Sigmoid colon (tissue), 4 donors: ENCODE data around the gene RASL10A.

Experiments
- POLR2A ChIP-seq, 2 donors: fragments of 450-650 bp; IDR thresholded peaks; one replicate each; pipeline ENCODE4 v1.6.1; 2016; ENCODE audit warnings: antibody characterized with exemption in 2 of 2, mild to moderate bottlenecking in 2 of 2, moderate library complexity in 2 of 2
- POLR2AphosphoS5 ChIP-seq, 4 donors: sonication (generic); formaldehyde crosslinking; IDR thresholded peaks; one replicate each; pipeline ENCODE4 v1.6.1; 2017; ENCODE audit warnings: antibody characterized with exemption in 4 of 4
- TF ChIP-seq, protein P1 (sequence below), 4 experiments: fragments of 450-650 bp in 3 of 4; fragments of 200-600 bp in 1 of 4; IDR thresholded peaks; one replicate each; pipeline ENCODE4 v1.5.1; 2016 to 2019; ENCODE audit warnings: antibody characterized with exemption in 4 of 4, mild to moderate bottlenecking in 3 of 4, moderate library complexity in 2 of 4

DNA sequence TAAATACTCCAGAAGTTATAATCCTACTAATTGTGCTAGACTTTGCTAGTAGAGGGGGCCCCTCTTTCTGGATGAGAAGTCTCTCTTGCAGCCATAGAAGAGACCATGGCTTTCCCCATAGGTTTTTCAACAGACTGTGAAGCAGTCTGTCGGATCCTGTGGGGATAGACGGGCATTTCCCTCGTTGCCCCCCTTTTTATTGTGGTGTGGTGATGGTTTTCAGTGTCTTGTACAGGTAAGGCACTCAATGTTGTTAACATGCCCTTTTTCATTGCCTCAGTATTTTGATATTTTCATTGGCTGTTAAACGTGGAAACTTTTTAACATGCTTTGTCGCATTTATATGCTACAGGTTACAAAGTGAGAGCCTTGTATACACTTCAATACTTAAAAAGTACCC, 25.4 kb downstream of the RASL10A start:
- TF ChIP-seq POLR2A (IDR thresholded peaks at IDR 0.05) = no peak
- TF ChIP-seq, protein P1, sequence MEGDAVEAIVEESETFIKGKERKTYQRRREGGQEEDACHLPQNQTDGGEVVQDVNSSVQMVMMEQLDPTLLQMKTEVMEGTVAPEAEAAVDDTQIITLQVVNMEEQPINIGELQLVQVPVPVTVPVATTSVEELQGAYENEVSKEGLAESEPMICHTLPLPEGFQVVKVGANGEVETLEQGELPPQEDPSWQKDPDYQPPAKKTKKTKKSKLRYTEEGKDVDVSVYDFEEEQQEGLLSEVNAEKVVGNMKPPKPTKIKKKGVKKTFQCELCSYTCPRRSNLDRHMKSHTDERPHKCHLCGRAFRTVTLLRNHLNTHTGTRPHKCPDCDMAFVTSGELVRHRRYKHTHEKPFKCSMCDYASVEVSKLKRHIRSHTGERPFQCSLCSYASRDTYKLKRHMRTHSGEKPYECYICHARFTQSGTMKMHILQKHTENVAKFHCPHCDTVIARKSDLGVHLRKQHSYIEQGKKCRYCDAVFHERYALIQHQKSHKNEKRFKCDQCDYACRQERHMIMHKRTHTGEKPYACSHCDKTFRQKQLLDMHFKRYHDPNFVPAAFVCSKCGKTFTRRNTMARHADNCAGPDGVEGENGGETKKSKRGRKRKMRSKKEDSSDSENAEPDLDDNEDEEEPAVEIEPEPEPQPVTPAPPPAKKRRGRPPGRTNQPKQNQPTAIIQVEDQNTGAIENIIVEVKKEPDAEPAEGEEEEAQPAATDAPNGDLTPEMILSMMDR (IDR thresholded peaks at IDR 0.05) = no peak
- no peak for TF ChIP-seq POLR2AphosphoS5 (IDR thresholded peaks at IDR 0.05)
